A673 (cell line): ENCODE data around the gene GNA14. TPM values are rescaled to one million over a fixed set of nuclear protein-coding genes. Genes with fewer than 3 reads are reported as not detected.
"Not testable (repeated sequence)": the region's sequence is repeated elsewhere in the genome, so short reads cannot be mapped to it uniquely, and the experiment has no call there.

Experiments
- BruUV-seq: library from RNA; stranded (reverse); fragments of 400-500 nt; replicated peaks from 2 replicates; lab custom pipeline; 2021; lab: Mats Ljungman, UMichigan
- CTCF ChIA-PET: fragments of 300-600 bp; sonication (Branson Sonifier 250); formaldehyde crosslinking; loops from one replicate; lab custom pipeline; 2022; ENCODE audit warnings: antibody characterized with exemption; lab: Charles Lee
- POLR2A ChIA-PET: fragments of 300-600 bp; sonication (Branson Sonifier 250); formaldehyde crosslinking; loops from one replicate; lab custom pipeline; 2022; ENCODE audit warnings: antibody characterized with exemption; ENCODE audit not compliant: low non-redundant PET; lab: Charles Lee
- DNase-seq: peaks from one replicate; pipeline ENCODE4 v3.0.0-alpha.2; 2015; ENCODE audit warnings: low spot score
- H3K27ac ChIP-seq: fragments of 200-600 bp; sonication (generic); 2 replicates; pipeline ENCODE4 v1.5.1; 2016; ENCODE audit warnings: mixed run types, low read depth, mild to moderate bottlenecking, mixed read lengths, antibody characterized with exemption, low read length; ENCODE audit not compliant: poor library complexity, severe bottlenecking
- H3K27me3 ChIP-seq: fragments of 200-600 bp; sonication (generic); replicated peaks from 2 replicates; pipeline ENCODE4 v1.6.1; 2017; ENCODE audit warnings: mixed run types, low read depth, mild to moderate bottlenecking, mixed read lengths, antibody characterized with exemption, low read length; ENCODE audit not compliant: insufficient read depth, poor library complexity
- H3K36me3 ChIP-seq: fragments of 200-600 bp; sonication (generic); 2 replicates; pipeline ENCODE4 v1.6.1; 2016; ENCODE audit warnings: mixed run types, mild to moderate bottlenecking, mixed read lengths, antibody characterized with exemption, low read length; ENCODE audit not compliant: insufficient read depth, poor library complexity, severe bottlenecking
- H3K4me1 ChIP-seq: fragments of 200-600 bp; sonication (generic); 2 replicates; pipeline ENCODE4 v1.6.1; 2017; ENCODE audit warnings: mixed run types, mild to moderate bottlenecking, mixed read lengths, antibody characterized with exemption, low read length; ENCODE audit not compliant: insufficient read depth, poor library complexity, severe bottlenecking
- H3K4me3 ChIP-seq: fragments of 200-600 bp; sonication (generic); 2 replicates; pipeline ENCODE4 v1.5.1; 2016; ENCODE audit warnings: low read depth, mixed run types, mild to moderate bottlenecking, mixed read lengths, low read length; ENCODE audit not compliant: poor library complexity, severe bottlenecking
- H3K9me3 ChIP-seq: fragments of 200-600 bp; sonication (generic); 2 replicates; pipeline ENCODE4 v1.6.1; 2016; ENCODE audit warnings: mixed run types, low read depth, mild to moderate bottlenecking, mixed read lengths, antibody characterized with exemption, low read length; ENCODE audit not compliant: poor library complexity, severe bottlenecking
- EZH2 ChIP-seq: fragments of 200-600 bp; sonication (generic); IDR thresholded peaks from 2 replicates; pipeline ENCODE4 v1.6.1; 2017; ENCODE audit warnings: borderline replicate concordance, low read depth, mild to moderate bottlenecking, mixed read lengths, antibody characterized with exemption, low read length; ENCODE audit not compliant: poor library complexity, severe bottlenecking
- intact Hi-C: fragments of 100-400 bp; cut with micrococcal nuclease; formaldehyde crosslinking; loops from one replicate; pipeline ENCODE4 v1.10.0; 2022; ENCODE audit not compliant: unreplicated experiment
- total RNA-seq: library from RNA; stranded (reverse); gene quantifications from 2 replicates; pipeline ENCODE4 v1.2.3, GENCODE V29; 2021
- TF ChIP-seq, protein P1 (sequence below): fragments of 300-800, 200-600 bp; sonication (generic); conservative IDR thresholded peaks from 2 replicates; pipeline ENCODE4 v1.5.1; 2017; ENCODE audit warnings: low read depth, mild to moderate bottlenecking, antibody characterized with exemption, low read length, moderate library complexity, mixed read lengths

Gene GNA14
- total RNA-seq, 1 experiment from 2014 or later, result 2.7 TPM

GRCh38 chr9:77586591-77586990 is 61.5 kb downstream of the GNA14 start:
- no TSS peak for BruUV-seq
- CTCF ChIA-PET, result interaction anchor here (0.6 kb wide), 1 partner anchor 111 kb away, joined by 5 read pairs; no protein-coding TSS in a partner anchor
- TF ChIP-seq EZH2, result no peak
- TF ChIP-seq, protein P1, sequence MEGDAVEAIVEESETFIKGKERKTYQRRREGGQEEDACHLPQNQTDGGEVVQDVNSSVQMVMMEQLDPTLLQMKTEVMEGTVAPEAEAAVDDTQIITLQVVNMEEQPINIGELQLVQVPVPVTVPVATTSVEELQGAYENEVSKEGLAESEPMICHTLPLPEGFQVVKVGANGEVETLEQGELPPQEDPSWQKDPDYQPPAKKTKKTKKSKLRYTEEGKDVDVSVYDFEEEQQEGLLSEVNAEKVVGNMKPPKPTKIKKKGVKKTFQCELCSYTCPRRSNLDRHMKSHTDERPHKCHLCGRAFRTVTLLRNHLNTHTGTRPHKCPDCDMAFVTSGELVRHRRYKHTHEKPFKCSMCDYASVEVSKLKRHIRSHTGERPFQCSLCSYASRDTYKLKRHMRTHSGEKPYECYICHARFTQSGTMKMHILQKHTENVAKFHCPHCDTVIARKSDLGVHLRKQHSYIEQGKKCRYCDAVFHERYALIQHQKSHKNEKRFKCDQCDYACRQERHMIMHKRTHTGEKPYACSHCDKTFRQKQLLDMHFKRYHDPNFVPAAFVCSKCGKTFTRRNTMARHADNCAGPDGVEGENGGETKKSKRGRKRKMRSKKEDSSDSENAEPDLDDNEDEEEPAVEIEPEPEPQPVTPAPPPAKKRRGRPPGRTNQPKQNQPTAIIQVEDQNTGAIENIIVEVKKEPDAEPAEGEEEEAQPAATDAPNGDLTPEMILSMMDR, result no peak
- H3K4me3 ChIP-seq, result no peak overlapping the region
- H3K36me3 ChIP-seq, result no peaks in the 10 kb centered on the region
- peaks cover 19% of the 10 kb centered on the region for H3K4me1 ChIP-seq
- H3K27me3 ChIP-seq, result no peaks in the 10 kb centered on the region
- POLR2A ChIA-PET, result no interaction called here
- H3K9me3 ChIP-seq, result no peaks in the 10 kb centered on the region
- H3K27ac ChIP-seq, result no peak overlapping the region
- intact Hi-C loops, result no loop called here
- no peak for DNase-seq

DNA sequence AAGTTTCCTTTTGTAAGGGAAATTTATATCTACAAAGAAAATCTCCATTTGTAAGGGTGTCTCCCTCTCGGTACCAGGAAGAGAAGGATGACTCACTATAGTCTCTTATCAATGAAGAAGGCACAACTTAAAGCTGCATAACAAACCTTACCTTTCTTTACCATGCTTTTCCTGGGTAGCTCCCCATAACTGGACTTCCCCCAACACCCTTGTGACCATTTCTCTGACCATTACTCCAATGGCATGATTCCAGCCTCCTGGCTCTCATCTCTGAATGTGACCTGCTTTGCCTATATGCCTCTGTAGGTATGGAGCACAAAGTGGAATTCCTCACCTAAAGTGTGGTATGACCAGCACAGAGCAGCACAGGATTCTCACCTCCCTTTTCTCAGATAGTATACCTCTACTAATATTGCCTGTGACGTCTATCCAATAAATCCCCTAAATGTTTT is 62.8 kb downstream of the GNA14 start:
- ChIA-PET POLR2A (no interaction called here), CTCF (no interaction called here)
- no peak overlapping the region for H3K4me3 ChIP-seq
- no peaks in the 10 kb centered on the region for H3K36me3 ChIP-seq
- no TSS peak for BruUV-seq
- H3K27ac ChIP-seq, result no peak overlapping the region
- no peak for DNase-seq
- intact Hi-C loops, result no loop called here
- H3K9me3 ChIP-seq, result no peaks in the 10 kb centered on the region
- no peaks in the 10 kb centered on the region for H3K27me3 ChIP-seq
- TF ChIP-seq, protein P1, result no peak
- no peak for TF ChIP-seq EZH2
- H3K4me1 ChIP-seq, result peaks cover 19% of the 10 kb centered on the region

DNA sequence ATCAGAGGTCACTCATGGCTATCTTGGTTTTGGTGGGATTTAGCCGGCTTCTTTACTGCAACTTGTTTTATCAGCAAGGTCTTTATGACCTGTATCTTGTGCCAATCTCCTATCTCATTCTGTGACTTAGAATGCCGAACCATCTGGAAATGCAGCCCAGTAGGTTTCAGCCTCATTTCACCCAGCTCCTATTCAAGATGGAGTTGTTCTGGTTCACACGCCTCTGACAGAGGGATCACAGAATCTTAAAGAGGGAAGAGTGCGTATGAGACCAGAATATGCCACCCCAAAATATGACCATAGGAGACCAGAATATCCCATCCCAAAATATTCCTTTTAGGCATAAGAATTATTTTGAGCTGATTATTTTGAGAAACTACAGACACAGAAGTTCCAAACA is 63.2 kb downstream of the GNA14 start:
- peaks cover 19% of the 10 kb centered on the region for H3K4me1 ChIP-seq
- H3K27me3 ChIP-seq, POLR2A ChIA-PET, CTCF ChIA-PET, H3K36me3 ChIP-seq, DNase-seq, intact Hi-C loops, H3K4me3 ChIP-seq, H3K9me3 ChIP-seq, H3K27ac ChIP-seq, BruUV-seq: not testable (repeated sequence)

DNA sequence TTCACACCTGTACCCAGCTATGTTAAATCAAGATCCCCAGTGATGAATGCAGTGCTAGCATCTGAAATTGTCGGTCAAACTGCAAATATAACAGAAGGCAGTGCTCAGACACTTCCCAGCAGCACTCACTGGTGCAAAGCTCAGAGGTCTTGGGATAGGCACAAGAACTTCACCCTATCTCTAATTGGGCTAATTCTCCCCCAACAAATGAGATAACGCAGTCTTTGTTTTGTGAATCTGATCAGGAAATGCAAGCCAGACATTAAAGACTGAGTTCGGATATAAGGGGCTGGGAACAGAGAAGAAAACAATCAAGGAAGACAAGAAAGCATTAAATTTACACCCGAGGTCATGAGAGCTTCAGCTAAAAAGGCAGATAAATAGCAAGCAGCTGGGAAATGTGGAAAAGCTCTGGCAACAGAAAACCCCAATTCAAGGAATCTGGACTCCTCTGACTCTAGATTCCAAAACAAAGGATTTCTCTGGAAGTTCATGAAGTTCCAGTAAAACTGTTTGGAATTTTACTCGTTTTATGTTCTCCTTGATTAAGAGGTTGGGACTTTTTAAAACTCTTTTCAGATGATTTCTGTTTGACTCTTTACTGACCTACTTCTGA is 65.1 kb downstream of the GNA14 start:
- Histone ChIP-seq H3K4me1 (peaks cover 8% of the 10 kb centered on the region), H3K9me3 (no peaks in the 10 kb centered on the region), H3K27ac (no peak overlapping the region), H3K27me3 (no peaks in the 10 kb centered on the region), H3K36me3 (no peaks in the 10 kb centered on the region), H3K4me3 (no peak overlapping the region)
- ChIA-PET CTCF (no interaction called here), POLR2A (no interaction called here)
- intact Hi-C loops, result no loop called here
- DNase-seq, result no peak
- no TSS peak for BruUV-seq
- no peak for TF ChIP-seq EZH2
- TF ChIP-seq, protein P1, result no peak
